Right lobe of liver (tissue), 6 donors: ENCODE measurements around the gene SPEM1. TPM values are rescaled to one million over a fixed set of nuclear protein-coding genes. Genes with fewer than 3 reads are reported as not detected.

Experiments
- ATAC-seq, 4 donors: fragments of 200-7000 bp; cut with Tn5 transposase; one replicate each; pipeline ENCODE4 v1.9.1; 2020; ENCODE audit warnings: mild to moderate bottlenecking in 4 of 4, moderate library complexity in 4 of 4
- DNase-seq, 3 donors: peaks; one replicate each; pipeline ENCODE4 v3.0.0-alpha.2; 2020
- H3K27ac ChIP-seq, 3 donors: fragments of 200-600 bp; one replicate each; pipeline ENCODE4 v1.8.0; 2022
- H3K27me3 ChIP-seq, 2 donors: fragments of 200-600 bp; one replicate each; pipeline ENCODE4 v1.8.0; 2022
- H3K36me3 ChIP-seq, 4 donors: fragments of 200-600 bp; sonication (generic) in 1 of 4; one replicate each; pipeline versions ENCODE4 v1.5.1 to v1.8.0; 2017 to 2022; ENCODE audit warnings: control low read depth in 1 of 4
- H3K4me1 ChIP-seq, 4 donors: fragments of 200-600 bp; sonication (generic) in 1 of 4; one replicate each; pipeline versions ENCODE4 v1.5.1 to v1.8.0; 2017 to 2022; ENCODE audit warnings: control low read depth in 1 of 4
- H3K4me3 ChIP-seq, 3 donors: fragments of 200-600 bp; one replicate each; pipeline ENCODE4 v1.8.0; 2022
- H3K9me3 ChIP-seq, 4 donors: fragments of 200-600 bp; sonication (generic) in 1 of 4; one replicate each; pipeline versions ENCODE4 v1.5.1 to v1.8.0; 2017 to 2022; ENCODE audit warnings: control low read depth in 1 of 4
- POLR2A ChIP-seq: fragments of 450-650 bp; IDR thresholded peaks from one replicate; pipeline ENCODE4 v1.6.1; 2017; ENCODE audit warnings: antibody characterized with exemption, mild to moderate bottlenecking
- WGBS: methylation state at CpG from one replicate; pipeline ENCODE4 v1.1.6; 2018; ENCODE audit warnings: low coverage, low lambda C conversion rate; ENCODE audit not compliant: insufficient coverage; ENCODE audit errors: missing lambda C conversion rate; 5-methylcytosine and 5-hydroxymethylcytosine counted together
- intact Hi-C, 2 donors: fragments of 100-400 bp; cut with DNase I; formaldehyde crosslinking; loops; one replicate each; pipeline versions ENCODE4 v1.11.2 to v1.14.1; 2022
- total RNA-seq, 6 experiments: library from RNA; depleted of rRNA in 2 of 6; stranded (reverse); fragments of >200 nt in 2 of 6; fragmentation: NEBNext Ultra II Directional in 3 of 6; extraction: Animal tissue kit (Norgen Biotek cat#: 25700) in 3 of 6; gene quantifications; one replicate each; pipeline versions ENCODE4 v1.1.0 to v1.2.4, GENCODE V29; 2016 to 2023
- TF ChIP-seq, protein P1 (sequence below), 4 donors: fragments of 200-600 bp in 3 of 4; fragments of 450-650 bp in 1 of 4; IDR thresholded peaks; one replicate each; pipeline versions ENCODE4 v1.5.1 to v1.8.0; 2016 to 2022; ENCODE audit warnings: antibody characterized with exemption in 4 of 4, mild to moderate bottlenecking in 2 of 4
- donor health status: DM: no; HTN: yes; CAD: no.
- donor health status: DM: no; HTN: no; CAD: no.
- donor health status: DM: no; HTN: no; CAD: no.
- donor health status: DM: no; HTN: yes; CAD: no.
- donor health status: DM: no; HTN: yes; CAD: no.

SPEM1 gene
- total RNA-seq, 6 experiments from 2014 or later, result not detected

DNA sequence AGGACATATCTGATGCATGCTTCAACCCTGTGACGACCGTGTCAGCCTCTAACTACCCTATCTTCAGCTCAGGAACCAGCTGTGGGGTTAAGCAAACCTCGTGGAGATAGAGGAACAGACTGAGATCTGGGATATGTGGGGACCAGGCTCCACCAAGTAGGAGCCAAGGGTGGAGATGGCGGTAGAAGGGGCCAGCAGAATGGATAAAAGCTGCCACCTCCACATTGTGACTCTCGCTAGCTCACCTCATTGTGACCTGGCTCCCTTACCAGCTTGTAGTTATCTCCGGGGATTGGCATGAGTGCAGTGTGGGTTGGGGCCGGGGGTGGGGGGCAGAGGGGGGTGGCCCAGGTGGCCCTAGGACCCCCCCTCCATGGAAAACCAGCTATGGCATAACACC, 5.2 kb downstream of the SPEM1 start, which contains the start of gene SPEM2:
TSS of gene SPEM2 (plus strand) at position 301 of the 400 bp plus-strand sequence. CDS start at position 374, 73 bp downstream.
- WGBS, result 54% methylated on average over 4 of the region's 7 CpGs
- intact Hi-C loops, result no loop called here
- no peak for ATAC-seq
- DNase-seq, result no peak
- Histone ChIP-seq H3K27ac (no peak within 1 kb of the TSS), H3K36me3 (no peaks in the 10 kb centered on the region), H3K27me3 (no peaks in the 10 kb centered on the region), H3K9me3 (no peaks in the 10 kb centered on the region), H3K4me3 (no peak within 1 kb of the TSS), H3K4me1 (no peaks in the 10 kb centered on the region)
- TF ChIP-seq, protein P1, sequence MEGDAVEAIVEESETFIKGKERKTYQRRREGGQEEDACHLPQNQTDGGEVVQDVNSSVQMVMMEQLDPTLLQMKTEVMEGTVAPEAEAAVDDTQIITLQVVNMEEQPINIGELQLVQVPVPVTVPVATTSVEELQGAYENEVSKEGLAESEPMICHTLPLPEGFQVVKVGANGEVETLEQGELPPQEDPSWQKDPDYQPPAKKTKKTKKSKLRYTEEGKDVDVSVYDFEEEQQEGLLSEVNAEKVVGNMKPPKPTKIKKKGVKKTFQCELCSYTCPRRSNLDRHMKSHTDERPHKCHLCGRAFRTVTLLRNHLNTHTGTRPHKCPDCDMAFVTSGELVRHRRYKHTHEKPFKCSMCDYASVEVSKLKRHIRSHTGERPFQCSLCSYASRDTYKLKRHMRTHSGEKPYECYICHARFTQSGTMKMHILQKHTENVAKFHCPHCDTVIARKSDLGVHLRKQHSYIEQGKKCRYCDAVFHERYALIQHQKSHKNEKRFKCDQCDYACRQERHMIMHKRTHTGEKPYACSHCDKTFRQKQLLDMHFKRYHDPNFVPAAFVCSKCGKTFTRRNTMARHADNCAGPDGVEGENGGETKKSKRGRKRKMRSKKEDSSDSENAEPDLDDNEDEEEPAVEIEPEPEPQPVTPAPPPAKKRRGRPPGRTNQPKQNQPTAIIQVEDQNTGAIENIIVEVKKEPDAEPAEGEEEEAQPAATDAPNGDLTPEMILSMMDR (IDR thresholded peaks at IDR 0.05), result no peak
- TF ChIP-seq POLR2A, result no peak

DNA sequence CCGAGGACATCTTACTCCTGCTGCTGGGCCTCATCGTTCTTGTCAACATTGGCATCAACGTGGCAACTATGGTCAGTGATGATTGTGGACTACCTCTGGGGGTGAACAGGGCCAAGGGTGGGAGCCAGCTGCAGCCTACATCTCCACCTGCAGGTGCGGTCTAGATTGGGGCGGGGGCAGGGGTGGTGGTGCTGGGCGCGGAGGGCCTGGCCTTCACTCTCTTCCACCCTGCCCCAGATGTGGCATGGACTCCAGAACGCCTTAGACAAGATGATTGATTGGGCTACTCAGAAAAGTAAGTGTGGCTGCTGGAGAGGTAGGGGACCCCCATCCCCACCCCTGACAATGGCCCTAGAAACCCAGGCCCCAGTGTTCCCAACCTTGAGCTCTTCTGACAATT, 5.6 kb downstream of the SPEM1 start:
- Histone ChIP-seq H3K27me3 (no peaks in the 10 kb centered on the region), H3K9me3 (no peaks in the 10 kb centered on the region), H3K4me1 (no peaks in the 10 kb centered on the region), H3K4me3 (no peak overlapping the region), H3K27ac (no peak overlapping the region), H3K36me3 (no peaks in the 10 kb centered on the region)
- DNase-seq (no peak), ATAC-seq (no peak)
- TF ChIP-seq, protein P1 (IDR thresholded peaks at IDR 0.05), result no peak
- no peak for TF ChIP-seq POLR2A
- intact Hi-C loops, result no loop called here
- 64% methylated on average over 4 of the region's 8 CpGs for WGBS

DNA sequence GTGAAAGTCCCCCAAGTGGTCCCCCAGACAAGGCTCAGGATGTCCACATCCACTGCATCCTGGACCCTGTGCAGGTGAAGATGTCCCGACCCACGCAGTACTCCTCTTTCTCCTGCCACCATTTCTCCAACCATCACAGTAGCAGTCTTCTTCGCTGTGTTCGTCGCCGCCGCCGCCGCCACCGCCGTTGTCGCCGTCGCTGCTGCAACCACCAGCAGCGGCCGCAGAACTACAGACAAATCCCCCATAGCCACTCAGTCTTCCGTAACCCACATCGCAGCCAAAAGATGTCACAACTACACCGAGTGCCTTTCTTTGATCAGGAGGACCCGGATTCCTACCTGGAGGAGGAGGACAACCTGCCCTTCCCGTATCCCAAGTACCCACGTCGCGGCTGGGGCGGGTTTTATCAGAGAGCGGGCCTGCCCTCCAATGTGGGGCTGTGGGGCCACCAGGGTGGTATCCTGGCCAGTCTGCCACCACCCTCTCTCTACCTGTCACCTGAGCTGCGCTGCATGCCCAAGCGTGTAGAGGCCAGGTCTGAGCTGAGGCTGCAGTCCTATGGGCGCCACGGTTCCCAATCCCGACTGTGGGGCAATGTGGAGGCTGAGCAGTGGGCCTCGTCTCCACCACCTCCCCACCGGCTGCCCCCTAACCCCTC, 6.2 kb downstream of the SPEM1 start:
- WGBS, result 97% methylated on average over 20 of the region's 33 CpGs
- TF ChIP-seq, protein P1 (IDR thresholded peaks at IDR 0.05), result no peak
- no peak for TF ChIP-seq POLR2A
- Histone ChIP-seq H3K36me3 (no peaks in the 10 kb centered on the region), H3K9me3 (no peaks in the 10 kb centered on the region), H3K4me1 (no peaks in the 10 kb centered on the region), H3K4me3 (no peak overlapping the region), H3K27ac (no peak overlapping the region), H3K27me3 (no peaks in the 10 kb centered on the region)
- intact Hi-C loops, result no loop called here
- ATAC-seq (no peak), DNase-seq (no peak)

DNA sequence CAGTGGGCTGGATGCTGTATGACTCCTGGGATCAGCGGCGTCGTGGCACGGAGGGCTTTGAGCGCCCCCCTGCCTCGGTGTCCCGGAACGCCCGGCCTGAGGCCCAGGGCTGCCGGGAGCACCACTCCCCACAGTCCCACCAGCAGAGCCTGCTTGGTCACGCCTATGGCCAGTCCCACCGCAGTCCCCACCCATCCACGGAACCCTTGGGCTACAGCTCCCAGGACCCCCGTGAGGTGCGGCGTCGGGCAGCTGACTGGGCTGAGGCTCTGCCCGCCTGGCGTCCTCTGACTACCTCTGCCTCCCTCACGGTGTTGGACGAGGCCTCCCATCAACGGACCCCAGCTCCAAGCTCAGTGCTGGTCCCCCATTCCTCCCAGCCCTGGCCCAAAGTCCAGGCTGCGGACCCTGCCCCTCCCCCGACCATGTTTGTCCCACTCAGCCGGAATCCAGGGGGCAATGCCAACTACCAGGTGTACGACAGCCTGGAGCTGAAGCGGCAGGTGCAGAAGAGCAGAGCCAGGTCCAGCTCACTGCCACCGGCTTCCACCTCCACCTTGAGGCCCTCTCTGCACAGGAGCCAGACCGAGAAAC, 6.9 kb downstream of the SPEM1 start:
- Histone ChIP-seq H3K4me1 (no peaks in the 10 kb centered on the region), H3K4me3 (no peak overlapping the region), H3K27me3 (no peaks in the 10 kb centered on the region), H3K27ac (no peak overlapping the region), H3K36me3 (no peaks in the 10 kb centered on the region), H3K9me3 (no peaks in the 10 kb centered on the region)
- TF ChIP-seq, protein P1 (IDR thresholded peaks at IDR 0.05), result no peak
- TF ChIP-seq POLR2A, result no peak
- ATAC-seq (peak in 1 of 4 donors; percentile 7), DNase-seq (no peak)
- intact Hi-C loops, result no loop called here
- 78% methylated on average over 7 of the region's 29 CpGs for WGBS
